ENCODE results near the gene DHRS7. TPM values are rescaled to one million over a fixed set of nuclear protein-coding genes. Genes with fewer than 3 reads are reported as not detected.

DHRS7 gene
- total RNA-seq, 1 experiment from 2014 or later, result 71.4 TPM

DNA sequence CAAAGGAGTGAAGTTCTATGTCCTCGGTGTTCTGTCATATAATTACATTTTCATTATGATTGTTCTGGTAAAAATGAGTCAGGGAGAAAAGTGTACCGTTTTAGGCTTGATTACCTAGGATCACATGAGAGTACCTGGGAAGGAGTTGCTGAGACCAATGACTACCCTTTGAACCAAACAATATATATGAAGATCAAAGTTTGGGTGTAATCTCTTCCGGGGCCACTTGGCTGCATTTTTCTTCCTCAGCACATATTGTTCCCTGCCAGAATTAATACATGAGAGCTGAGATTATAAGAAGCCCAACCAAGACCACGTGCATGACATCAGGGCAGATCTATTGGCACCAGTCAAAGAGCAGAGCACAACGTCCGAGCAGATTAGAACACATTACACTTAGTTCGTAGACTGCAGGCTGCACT, 41.1 kb upstream of the DHRS7 start:
- ChIA-PET POLR2A (interaction anchor here (0.6 kb wide), 1 partner anchor 99 kb away, joined by 4 read pairs; no protein-coding TSS in a partner anchor), CTCF (no interaction called here)
- BruUV-seq (replicated peaks), result no TSS peak
- no peak for DNase-seq (ENCODE audit: unreplicated experiment)
- Mint-ChIP-seq H3K4me3 (ENCODE audit: unreplicated experiment) (no peak overlapping the region), H3K4me1 (ENCODE audit: insufficient read depth, unreplicated experiment) (no peaks in the 10 kb centered on the region), H3K27ac (ENCODE audit: low read depth, unreplicated experiment) (no peak overlapping the region), H3K9me3 (ENCODE audit: unreplicated experiment) (no peaks in the 10 kb centered on the region), H3K36me3 (ENCODE audit: insufficient read depth, unreplicated experiment) (no peaks in the 10 kb centered on the region), H3K27me3 (ENCODE audit: insufficient read depth, unreplicated experiment) (no peaks in the 10 kb centered on the region)
- intact Hi-C loops (cut with micrococcal nuclease), result no loop called here
- TF ChIP-seq, protein P1, sequence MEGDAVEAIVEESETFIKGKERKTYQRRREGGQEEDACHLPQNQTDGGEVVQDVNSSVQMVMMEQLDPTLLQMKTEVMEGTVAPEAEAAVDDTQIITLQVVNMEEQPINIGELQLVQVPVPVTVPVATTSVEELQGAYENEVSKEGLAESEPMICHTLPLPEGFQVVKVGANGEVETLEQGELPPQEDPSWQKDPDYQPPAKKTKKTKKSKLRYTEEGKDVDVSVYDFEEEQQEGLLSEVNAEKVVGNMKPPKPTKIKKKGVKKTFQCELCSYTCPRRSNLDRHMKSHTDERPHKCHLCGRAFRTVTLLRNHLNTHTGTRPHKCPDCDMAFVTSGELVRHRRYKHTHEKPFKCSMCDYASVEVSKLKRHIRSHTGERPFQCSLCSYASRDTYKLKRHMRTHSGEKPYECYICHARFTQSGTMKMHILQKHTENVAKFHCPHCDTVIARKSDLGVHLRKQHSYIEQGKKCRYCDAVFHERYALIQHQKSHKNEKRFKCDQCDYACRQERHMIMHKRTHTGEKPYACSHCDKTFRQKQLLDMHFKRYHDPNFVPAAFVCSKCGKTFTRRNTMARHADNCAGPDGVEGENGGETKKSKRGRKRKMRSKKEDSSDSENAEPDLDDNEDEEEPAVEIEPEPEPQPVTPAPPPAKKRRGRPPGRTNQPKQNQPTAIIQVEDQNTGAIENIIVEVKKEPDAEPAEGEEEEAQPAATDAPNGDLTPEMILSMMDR (IDR thresholded peaks at IDR 0.05; ENCODE audit: unreplicated experiment), result no peak

DNA sequence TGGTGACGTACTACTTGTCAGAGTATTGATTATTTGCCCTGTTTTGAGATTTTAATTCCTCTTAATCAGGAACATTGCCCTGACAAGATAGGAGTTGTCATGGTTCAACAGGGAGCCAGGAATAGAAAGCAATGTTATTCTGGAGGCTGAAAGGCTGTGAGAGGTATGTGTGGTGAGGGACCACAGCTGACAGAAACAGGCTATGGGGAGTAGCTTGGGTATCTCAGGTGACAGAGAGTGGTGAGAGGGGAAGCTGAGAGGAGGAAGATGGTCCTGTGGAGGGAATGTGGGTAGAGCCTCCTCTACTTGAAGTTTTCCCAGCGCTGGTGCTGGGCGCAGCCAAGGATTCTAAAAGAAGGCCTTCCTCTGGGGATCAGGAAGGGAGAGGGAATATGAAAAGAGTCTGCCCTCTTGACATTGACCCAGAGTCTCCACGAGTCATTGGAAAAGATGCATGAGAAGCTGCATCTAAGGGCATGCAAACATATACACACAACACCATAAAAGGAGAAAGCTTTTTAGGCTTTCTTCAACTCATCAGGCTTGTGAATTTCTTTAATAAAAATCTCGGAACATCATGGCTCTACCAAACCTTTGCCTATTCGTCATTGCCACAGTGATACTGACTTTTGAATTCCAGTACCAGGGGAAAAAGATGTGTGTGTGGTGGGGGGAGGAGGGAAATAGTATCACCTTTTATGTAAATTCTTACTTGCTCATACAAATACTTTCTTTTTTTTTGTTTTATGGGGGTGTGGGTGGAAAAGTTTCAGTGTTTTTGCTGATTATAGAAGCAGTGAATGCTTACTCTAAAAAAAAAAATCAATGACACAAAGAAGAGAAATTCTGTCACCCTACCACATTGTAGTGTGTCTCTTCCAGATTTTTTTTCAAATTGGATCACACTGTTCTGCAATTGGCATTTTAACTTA, 39.9 kb upstream of the DHRS7 start:
- H3K36me3 Mint-ChIP-seq (ENCODE audit: insufficient read depth, unreplicated experiment), result no peaks in the 10 kb centered on the region
- intact Hi-C loops (cut with micrococcal nuclease), result no loop called here
- H3K27ac Mint-ChIP-seq (ENCODE audit: low read depth, unreplicated experiment), result no peak overlapping the region
- CTCF ChIA-PET, result interaction anchor here (0.6 kb wide), 1 partner anchor 1942 kb away, joined by 4 read pairs; no protein-coding TSS in a partner anchor
- BruUV-seq (replicated peaks), result no TSS peak
- TF ChIP-seq, protein P1 (IDR thresholded peaks at IDR 0.05; ENCODE audit: unreplicated experiment), result no peak
- H3K4me3 Mint-ChIP-seq (ENCODE audit: unreplicated experiment), result no peak overlapping the region
- H3K9me3 Mint-ChIP-seq (ENCODE audit: unreplicated experiment), result peaks cover under 1% of the 10 kb centered on the region
- no peak for DNase-seq (ENCODE audit: unreplicated experiment)
- no peaks in the 10 kb centered on the region for H3K27me3 Mint-ChIP-seq (ENCODE audit: insufficient read depth, unreplicated experiment)
- H3K4me1 Mint-ChIP-seq (ENCODE audit: insufficient read depth, unreplicated experiment), result no peaks in the 10 kb centered on the region
- POLR2A ChIA-PET, result interaction anchor here (0.6 kb wide), 1 partner anchor 995 kb away, joined by 3 read pairs; no protein-coding TSS in a partner anchor

DNA sequence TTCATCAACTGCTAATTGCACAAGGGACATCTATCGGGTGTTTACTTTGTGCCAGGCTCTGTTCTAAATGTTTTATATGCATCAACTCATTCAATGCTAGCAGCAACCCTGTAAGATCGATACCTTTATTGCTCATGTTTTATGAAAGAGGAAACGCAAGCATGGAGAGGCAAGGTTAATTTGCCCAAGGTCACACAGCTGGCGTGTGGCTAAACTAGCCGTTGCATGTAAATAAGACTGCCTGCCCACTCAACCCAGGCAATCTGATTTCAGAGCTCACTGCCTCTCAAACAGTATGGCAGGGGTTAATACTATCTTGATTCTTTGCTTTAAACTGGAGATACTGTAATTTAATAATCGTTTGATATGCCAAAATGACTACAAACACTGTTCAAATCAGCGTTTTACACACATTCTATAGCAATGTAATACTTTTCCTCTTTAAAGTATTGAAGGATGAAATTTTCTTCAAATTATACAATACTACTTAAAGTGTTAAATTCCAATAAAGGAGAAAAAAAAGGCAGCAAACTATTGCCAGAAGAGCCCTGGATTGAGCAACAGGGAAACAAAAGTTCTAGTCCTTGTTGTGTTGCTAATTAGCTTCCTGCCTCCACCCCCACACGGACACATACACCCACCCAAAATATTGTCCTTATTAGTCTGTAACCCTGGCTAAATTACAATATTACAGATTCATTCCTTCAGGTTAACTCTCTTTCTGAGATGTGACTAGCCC, 39.1 kb upstream of the DHRS7 start:
- ChIA-PET POLR2A (interaction anchor here (0.7 kb wide), 1 partner anchor 45 kb away, joined by 3 read pairs; the partner anchor contains the start of gene PPM1A), CTCF (no interaction called here)
- Mint-ChIP-seq H3K36me3 (ENCODE audit: insufficient read depth, unreplicated experiment) (no peaks in the 10 kb centered on the region), H3K4me1 (ENCODE audit: insufficient read depth, unreplicated experiment) (no peaks in the 10 kb centered on the region), H3K4me3 (ENCODE audit: unreplicated experiment) (no peak overlapping the region), H3K27ac (ENCODE audit: low read depth, unreplicated experiment) (no peak overlapping the region), H3K9me3 (ENCODE audit: unreplicated experiment) (peaks cover 8% of the 10 kb centered on the region), H3K27me3 (ENCODE audit: insufficient read depth, unreplicated experiment) (no peaks in the 10 kb centered on the region)
- TF ChIP-seq, protein P1 (IDR thresholded peaks at IDR 0.05; ENCODE audit: unreplicated experiment), result no peak
- intact Hi-C loops (cut with micrococcal nuclease), result no loop called here
- no peak for DNase-seq (ENCODE audit: unreplicated experiment)
- BruUV-seq (replicated peaks), result no TSS peak

DNA sequence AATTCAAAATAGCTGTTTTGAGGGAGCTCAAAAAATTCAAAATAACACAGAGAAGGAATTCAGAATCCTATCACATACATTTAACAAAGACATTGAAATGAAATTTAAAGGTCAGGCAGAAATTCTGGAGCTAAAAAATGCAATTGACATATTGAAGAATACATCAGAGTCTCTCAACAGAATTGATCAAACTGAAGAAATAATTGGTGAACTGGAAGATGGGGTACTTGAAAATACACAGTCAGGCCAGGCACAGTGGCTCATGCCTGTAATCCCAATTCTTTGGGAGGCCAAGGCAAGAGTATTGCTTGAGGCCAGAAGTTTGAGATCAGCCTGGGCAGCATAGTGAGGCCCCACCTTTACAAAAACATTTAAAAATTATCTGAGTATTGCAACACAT, 34.1 kb upstream of the DHRS7 start:
- intact Hi-C loops (cut with micrococcal nuclease), result no loop called here
- CTCF ChIA-PET, result interaction anchor here (0.6 to 2.8 kb wide), 3 partner anchors 11 to 234 kb away, joined by 3 to 10 read pairs (median 3); no protein-coding TSS in a partner anchor
- peaks cover 15% of the 10 kb centered on the region for H3K9me3 Mint-ChIP-seq (ENCODE audit: unreplicated experiment)

More for the DNA sequence above, 34.1 kb upstream of the DHRS7 start:
- Mint-ChIP-seq H3K4me1 (ENCODE audit: insufficient read depth, unreplicated experiment) (no peaks in the 10 kb centered on the region), H3K27me3 (ENCODE audit: insufficient read depth, unreplicated experiment) (no peaks in the 10 kb centered on the region), H3K4me3 (ENCODE audit: unreplicated experiment) (no peak overlapping the region), H3K27ac (ENCODE audit: low read depth, unreplicated experiment) (no peak overlapping the region), H3K36me3 (ENCODE audit: insufficient read depth, unreplicated experiment) (no peaks in the 10 kb centered on the region)
- POLR2A ChIA-PET, result interaction anchor here (0.9 kb wide), 2 partner anchors 8 to 26 kb away, joined by 3 to 4 read pairs; no protein-coding TSS in a partner anchor
- DNase-seq (ENCODE audit: unreplicated experiment), result no peak
- no TSS peak for BruUV-seq (replicated peaks)
- TF ChIP-seq, protein P1 (IDR thresholded peaks at IDR 0.05; ENCODE audit: unreplicated experiment), result no peak
